B cell (primary cell): Measurements from ENCODE around the gene POU3F3.

Source experiments
- EZH2 ChIP-seq: IDR thresholded peaks from 2 replicates; pipeline ENCODE4 v1.6.1; 2012; ENCODE audit warnings: borderline replicate concordance, low read depth, mild to moderate bottlenecking, moderate library complexity, low read length; ENCODE audit not compliant: insufficient read depth, poor library complexity, severe bottlenecking
- TF ChIP-seq, protein P1 (sequence below): fragments of 200-600 bp; IDR thresholded peaks from one replicate; pipeline ENCODE4 v1.8.0; 2022; ENCODE audit warnings: antibody characterized with exemption, mild to moderate bottlenecking

DNA sequence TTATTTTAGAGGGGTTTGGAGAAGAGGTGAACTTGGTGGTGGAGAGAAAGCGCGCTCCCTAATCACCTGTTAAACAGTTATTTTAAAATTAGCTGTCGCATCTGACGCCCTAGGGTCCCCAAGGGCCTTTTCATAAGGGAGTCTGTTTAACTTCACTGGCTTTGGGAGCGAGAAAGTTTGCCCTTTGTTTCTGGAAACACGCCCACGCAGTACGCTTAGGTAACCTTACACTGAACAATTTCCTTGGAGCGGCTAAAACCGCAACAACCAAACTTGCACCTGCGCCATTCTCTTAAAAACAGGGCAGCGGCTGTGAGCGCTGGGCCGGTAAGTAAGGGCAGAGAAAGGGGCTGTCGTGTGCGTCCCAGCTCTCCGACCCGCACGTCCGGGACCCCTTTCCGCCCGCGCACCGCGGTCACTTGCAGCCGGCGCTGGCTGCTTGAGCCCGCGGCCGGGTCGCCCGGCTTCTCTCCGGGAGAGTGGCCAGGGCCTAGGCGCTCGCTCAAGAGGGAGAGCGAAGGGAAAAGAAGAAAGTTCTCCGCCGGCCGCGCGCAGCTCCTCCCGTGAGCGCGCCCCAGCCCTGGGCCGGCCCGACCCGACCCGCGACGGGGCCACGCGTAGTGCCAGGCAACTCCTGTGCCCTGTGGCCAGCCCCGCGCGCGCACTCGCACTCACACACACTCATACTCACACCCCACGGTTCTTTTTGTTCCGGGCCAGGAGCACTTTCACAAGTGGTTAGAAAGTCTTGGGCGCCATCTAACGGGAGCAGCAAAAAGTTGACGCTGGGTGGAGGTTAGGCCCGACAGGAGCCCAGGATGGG, 19.2 kb downstream of the POU3F3 start:
- TF ChIP-seq, protein P1, sequence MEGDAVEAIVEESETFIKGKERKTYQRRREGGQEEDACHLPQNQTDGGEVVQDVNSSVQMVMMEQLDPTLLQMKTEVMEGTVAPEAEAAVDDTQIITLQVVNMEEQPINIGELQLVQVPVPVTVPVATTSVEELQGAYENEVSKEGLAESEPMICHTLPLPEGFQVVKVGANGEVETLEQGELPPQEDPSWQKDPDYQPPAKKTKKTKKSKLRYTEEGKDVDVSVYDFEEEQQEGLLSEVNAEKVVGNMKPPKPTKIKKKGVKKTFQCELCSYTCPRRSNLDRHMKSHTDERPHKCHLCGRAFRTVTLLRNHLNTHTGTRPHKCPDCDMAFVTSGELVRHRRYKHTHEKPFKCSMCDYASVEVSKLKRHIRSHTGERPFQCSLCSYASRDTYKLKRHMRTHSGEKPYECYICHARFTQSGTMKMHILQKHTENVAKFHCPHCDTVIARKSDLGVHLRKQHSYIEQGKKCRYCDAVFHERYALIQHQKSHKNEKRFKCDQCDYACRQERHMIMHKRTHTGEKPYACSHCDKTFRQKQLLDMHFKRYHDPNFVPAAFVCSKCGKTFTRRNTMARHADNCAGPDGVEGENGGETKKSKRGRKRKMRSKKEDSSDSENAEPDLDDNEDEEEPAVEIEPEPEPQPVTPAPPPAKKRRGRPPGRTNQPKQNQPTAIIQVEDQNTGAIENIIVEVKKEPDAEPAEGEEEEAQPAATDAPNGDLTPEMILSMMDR = peak; percentile 65
- peak; percentile 2 for TF ChIP-seq EZH2
